GM10248 (cell line): ENCODE measurements around the gene PLOD2.

Source experiments
- CTCF ChIA-PET: fragments of 300-600 bp; sonication (Branson Sonifier 250); formaldehyde crosslinking; extraction: SDS; loops from one replicate; lab custom pipeline; 2021; ENCODE audit warnings: antibody characterized with exemption; lab: Yijun Ruan, JAX
- POLR2A ChIA-PET: fragments of 350-650 bp; sonication (Branson Sonifier 250); formaldehyde crosslinking; extraction: SDS; loops from one replicate; lab custom pipeline; 2020; ENCODE audit warnings: antibody characterized with exemption; lab: Yijun Ruan, JAX
- DNase-seq: peaks from one replicate; pipeline ENCODE4 v3.0.0; 2012; ENCODE audit errors: extremely low spot score
- CTCF ChIP-seq: IDR thresholded peaks from 2 replicates; pipeline ENCODE4 v1.5.1; 2012; ENCODE audit warnings: mild to moderate bottlenecking, low read depth; ENCODE audit errors: extremely low read depth, missing control alignments, control extremely low read depth

The PLOD2 gene

GRCh38 chr3:146102885-146103284 is 58.1 kb downstream of the PLOD2 start:
- POLR2A ChIA-PET, result no interaction called here

GRCh38 chr3:146101538-146101937 is 59.4 kb downstream of the PLOD2 start:
- TF ChIP-seq CTCF, result no peak
- DNase-seq, result no peak
- ChIA-PET CTCF (interaction anchor here (0.6 to 1.2 kb wide), 3 partner anchors 8 to 20 kb away, joined by 3 to 4 read pairs (median 3); no protein-coding TSS in a partner anchor), POLR2A (no interaction called here)

More at GRCh38 chr3:146102885-146103284, 58.1 kb downstream of the PLOD2 start:
- CTCF ChIA-PET, result interaction anchor here (1.5 to 1.8 kb wide), 2 partner anchors 36 to 37 kb away, joined by 3 to 4 read pairs; no protein-coding TSS in a partner anchor
- DNase-seq, result no peak
- TF ChIP-seq CTCF, result no peak

DNA sequence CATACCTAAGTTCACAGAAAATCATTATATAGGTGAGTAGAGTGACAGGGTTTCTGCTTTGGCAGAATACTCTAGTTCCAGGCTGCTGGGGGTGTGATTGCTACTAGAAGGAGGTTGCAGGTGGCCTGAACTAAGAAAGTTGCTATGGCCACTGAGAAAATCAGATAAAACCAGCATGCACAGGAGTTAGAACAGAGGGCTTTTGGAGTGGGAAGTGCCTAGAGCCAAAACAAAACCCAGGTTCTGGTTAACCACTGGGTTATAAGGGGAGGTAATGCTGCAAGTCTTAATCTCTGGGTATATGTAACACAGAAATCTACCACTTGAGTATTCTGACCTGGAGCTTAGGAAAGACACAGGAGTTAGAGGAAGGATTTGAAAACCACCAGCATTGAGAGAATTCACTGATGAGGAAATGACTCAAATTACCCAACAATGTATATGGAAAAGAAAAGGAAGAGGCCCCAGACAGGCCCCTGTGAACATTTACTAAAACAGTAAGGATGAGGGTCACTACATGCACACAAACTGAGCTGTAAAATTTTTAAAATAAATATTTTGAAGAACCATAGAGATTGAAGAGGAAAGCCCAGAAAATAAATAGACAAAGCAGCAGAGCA is 60.0 kb downstream of the PLOD2 start:
- ChIA-PET POLR2A (no interaction called here), CTCF (interaction anchor here (0.6 to 1.2 kb wide), 3 partner anchors 9 to 20 kb away, joined by 3 to 4 read pairs (median 3); no protein-coding TSS in a partner anchor)
- no peak for TF ChIP-seq CTCF
- DNase-seq, result no peak

DNA sequence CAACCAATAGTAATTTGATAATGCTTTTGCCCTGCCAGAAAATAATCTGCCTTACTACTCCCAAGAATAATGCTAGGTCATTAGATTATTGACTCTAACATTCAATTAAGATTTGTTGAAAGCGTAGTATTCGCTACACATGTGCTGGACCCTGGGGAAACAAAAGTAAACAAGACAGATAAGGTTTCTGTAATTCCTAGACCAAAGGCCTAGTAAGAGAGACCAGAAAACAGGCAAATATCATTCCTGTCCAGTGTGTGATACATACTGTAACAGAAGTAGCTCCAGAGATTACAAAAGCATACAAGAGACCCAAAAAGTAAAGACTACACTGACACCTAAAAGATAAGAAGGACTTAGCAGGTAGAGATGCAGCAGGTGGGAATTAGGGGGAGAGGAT is 60.8 kb downstream of the PLOD2 start:
- ChIA-PET POLR2A (no interaction called here), CTCF (interaction anchor here (0.8 to 1.2 kb wide), 2 partner anchors 9 to 10 kb away, joined by 3 to 4 read pairs; no protein-coding TSS in a partner anchor)
- TF ChIP-seq CTCF, result no peak
- no peak for DNase-seq

DNA sequence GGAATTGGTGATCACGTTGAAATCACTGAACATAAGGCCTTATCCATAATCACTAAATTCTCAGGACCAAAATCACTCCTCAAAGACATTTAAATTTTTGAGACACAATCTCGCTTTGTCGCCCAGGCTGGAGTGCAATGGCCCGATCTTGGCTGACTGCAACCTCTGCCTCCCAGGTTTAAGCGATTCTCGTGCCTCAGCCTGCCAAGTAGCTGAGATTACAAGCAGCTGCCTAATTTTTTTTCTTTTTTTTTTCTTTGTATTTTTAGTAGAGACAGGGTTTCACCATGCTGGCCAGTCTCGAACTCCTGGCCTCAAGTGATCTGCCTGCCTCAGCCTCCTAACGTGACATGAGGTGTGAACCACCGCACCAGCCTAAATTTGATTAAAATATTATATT is 61.7 kb downstream of the PLOD2 start:
- CTCF ChIA-PET, result interaction anchor here (0.8 kb wide), 1 partner anchor 9 kb away, joined by 3 read pairs; no protein-coding TSS in a partner anchor
- POLR2A ChIA-PET, result no interaction called here
- TF ChIP-seq CTCF, result no peak
- DNase-seq, result no peak

GRCh38 chr3:146093896-146094295 is 67.1 kb downstream of the PLOD2 start:
- no peak for TF ChIP-seq CTCF
- ChIA-PET POLR2A (no interaction called here), CTCF (no interaction called here)
- DNase-seq, result no peak
